Measurements from ENCODE around the gene PSMC3IP.
"Not testable (repeated sequence)": the region's sequence is repeated elsewhere in the genome, so short reads cannot be mapped to it uniquely, and the experiment has no call there.

Gene PSMC3IP

GRCh38 chr17:42577532-42578281 is at the start of gene PSMC3IP:
PSMC3IP (minus strand) TSS chr17:42577729; CDS start chr17:42577686, 43 bp downstream.
- DNase-seq, result peak; percentile 95

- peak; percentile 97 for DNase-seq
Measured at GRCh38 chr17:42623732-42624596, 46.4 kb upstream of the PSMC3IP start.

- DNase-seq, result peak; percentile 89
Measured at GRCh38 chr17:42623271-42623670, 45.7 kb upstream of the PSMC3IP start.

- DNase-seq, result not testable (repeated sequence)
Measured at GRCh38 chr17:42621987-42622386, 44.5 kb upstream of the PSMC3IP start.

GRCh38 chr17:42618442-42619150 is 41.1 kb upstream of the PSMC3IP start:
- peak; percentile 88 for DNase-seq

- peak; percentile 95 for DNase-seq
Measured at GRCh38 chr17:42617956-42618431, 40.5 kb upstream of the PSMC3IP start.

GRCh38 chr17:42613699-42614295 is 36.3 kb upstream of the PSMC3IP start:
- no peak for DNase-seq

GRCh38 chr17:42612013-42612412 is 34.5 kb upstream of the PSMC3IP start:
- no peak for DNase-seq

GRCh38 chr17:42609814-42610801 is 32.6 kb upstream of the PSMC3IP start:
- DNase-seq, result not testable (repeated sequence)

GRCh38 chr17:42609182-42609813 is 31.8 kb upstream of the PSMC3IP start, which contains the start of the genes RETREG3 and TUBG1:
RETREG3 (minus strand) TSS chr17:42609374; CDS start chr17:42609324, 50 bp downstream.
TUBG1 (plus strand) TSS chr17:42609683; CDS start chr17:42609738, 55 bp downstream.
- peak; percentile 99 for DNase-seq

- DNase-seq, result no peak
Measured at GRCh38 chr17:42608305-42609181, 31.0 kb upstream of the PSMC3IP start.

GRCh38 chr17:42607769-42608168 is 30.2 kb upstream of the PSMC3IP start:
- DNase-seq, result no peak

- no peak for DNase-seq
Measured at GRCh38 chr17:42603318-42603717, 25.8 kb upstream of the PSMC3IP start.

GRCh38 chr17:42598905-42599304 is 21.4 kb upstream of the PSMC3IP start:
- no peak for DNase-seq

- DNase-seq, result no peak
Measured at GRCh38 chr17:42596386-42596785, 18.9 kb upstream of the PSMC3IP start.

- DNase-seq, result no peak
Measured at GRCh38 chr17:42591411-42591810, 13.9 kb upstream of the PSMC3IP start.

GRCh38 chr17:42590886-42591285 is 13.4 kb upstream of the PSMC3IP start:
- DNase-seq, result no peak

- no peak for DNase-seq
Measured at GRCh38 chr17:42586514-42587230, 9.1 kb upstream of the PSMC3IP start.

- DNase-seq, result no peak
Measured at GRCh38 chr17:42585353-42585752, 7.8 kb upstream of the PSMC3IP start.

Data from hematopoietic multipotent progenitor cell treated with erythropoietin and hydrocortisone succinate and interleukin-3 and kit ligand, for 8 days (in vitro differentiated cells).